22Rv1 (cell line): ENCODE measurements around the gene BBX.

Experiments used
- CTCF ChIP-seq: fragments of 450-650 bp; IDR thresholded peaks from 2 replicates; pipeline ENCODE4 v1.5.1; 2017; ENCODE audit warnings: mild to moderate bottlenecking
- ZFX ChIP-seq: fragments of 450-650 bp; IDR thresholded peaks from 2 replicates; pipeline ENCODE4 v1.6.1; 2017; ENCODE audit warnings: antibody characterized with exemption, borderline replicate concordance

- TF ChIP-seq CTCF (no peak), ZFX (no peak)
Measured at GRCh38 chr3:107540857-107541256, 18.1 kb downstream of the BBX start.
